Measurements from ENCODE around the gene TMEM123. TPM values are rescaled to one million over a fixed set of nuclear protein-coding genes. Genes with fewer than 3 reads are reported as not detected.

Gene TMEM123
- total and polyA plus RNA-seq, 2 of the 4 experiments (the other 2 are of a cell fraction), result 96.9 to 127 TPM

- Histone ChIP-seq H3K79me1 (ENCODE audit: low read depth in 1 of 2, low read length in 2 of 2) (peaks cover 19 to 60% of the 10 kb centered on the region in 2 experiments), H3K23ac (ENCODE audit: low read depth, low read length) (no peak overlapping the region), H3K4me2 (ENCODE audit: low read depth, low read length) (no peak overlapping the region), H4K5ac (ENCODE audit: low read depth, low read length) (no peak overlapping the region), H3K27me3 (ENCODE audit: control insufficient read depth, insufficient read depth, low read length) (no peaks in the 10 kb centered on the region), H3K4ac (ENCODE audit: low read depth, low read length) (no peak overlapping the region), H3K4me1 (ENCODE audit: control insufficient read depth, insufficient read depth, low read length) (peaks cover 9% of the 10 kb centered on the region), H2AK9ac (replicated peaks; ENCODE audit: low read depth, low read length, poor library complexity) (no peak overlapping the region), H3K18ac (ENCODE audit: low read depth, low read length) (no peak overlapping the region), H4K20me1 (ENCODE audit: insufficient read depth, low read length) (peaks cover 32% of the 10 kb centered on the region; the same call in 1 of the 2 replicates), H3K9me3 (ENCODE audit: control insufficient read depth, insufficient read depth, low read length) (no peaks in the 10 kb centered on the region; the same call in 1 of the 2 replicates), H2BK20ac (ENCODE audit: low read depth, low read length) (no peak overlapping the region), H2AFZ (replicated peaks; ENCODE audit: low read length, poor library complexity) (no peak overlapping the region), H3K36me3 (ENCODE audit: control insufficient read depth, insufficient read depth, low read length) (no peaks in the 10 kb centered on the region), H3K14ac (replicated peaks; ENCODE audit: low read depth, low read length) (no peak overlapping the region), H2BK120ac (ENCODE audit: low read depth, low read length) (no peak overlapping the region), H3K4me3 (ENCODE audit: insufficient read depth, low read depth, low read length) (no peak overlapping the region), H2BK5ac (ENCODE audit: low read depth, low read length, poor library complexity, severe bottlenecking) (no peak overlapping the region), H2AK5ac (ENCODE audit: low read depth, low read length) (no peak overlapping the region), H3K9me1 (ENCODE audit: insufficient read depth, low read length) (peaks cover 13% of the 10 kb centered on the region), H3K9ac (ENCODE audit: low read depth, low read length) (no peak overlapping the region), H4K8ac (ENCODE audit: low read depth in 2 of 2, low read length in 2 of 2) (no peak overlapping the region), H2BK15ac (ENCODE audit: low read depth, low read length) (no peak overlapping the region), H3K56ac (ENCODE audit: extremely low read depth, insufficient read depth, low read length) (no peak overlapping the region), H4K91ac (ENCODE audit: insufficient read depth, low read depth, low read length) (no peak overlapping the region), H3K27ac (ENCODE audit: insufficient read depth, low read length) (no peak overlapping the region)
- dilution Hi-C loops (cut with HindIII; ENCODE audit: low sequenced_read_pairs, unreplicated experiment), result no loop called here
- no TSS peak for BruUV-seq (replicated peaks)
- intact Hi-C loops (cut with micrococcal nuclease), result no loop called here
- in situ Hi-C loops (cut with MboI; ENCODE audit: low sequenced_read_pairs), result no loop called here
- ATAC-seq (ENCODE audit: low read depth) (no peak), DNase-seq (no peak)
- TF ChIP-seq CHD1 (IDR thresholded peaks at IDR 0.05; ENCODE audit: low read depth, low read length) (no peak), MAFK (IDR thresholded peaks at IDR 0.05; ENCODE audit: low read depth, low read length) (no peak), RCOR1 (IDR thresholded peaks at IDR 0.05; ENCODE audit: insufficient replicate concordance, low read length) (no peak), CTCF (conservative IDR thresholded peaks at IDR 0.05; ENCODE audit: low read depth, low read length) (no peak)
- ChIA-PET CTCF (interaction anchor here (0.5 kb wide), 1 partner anchor 86 kb away, joined by 4 read pairs; no protein-coding TSS in a partner anchor), POLR2A (ENCODE audit: unreplicated experiment) (no interaction called here)
- WGBS, 2 experiments (ENCODE audit: extremely low coverage in 2 of 2, insufficient read length in 1 of 2), result 100% methylated on average over 3 of the region's 4 CpGs; no CpG with 5 or more reads in 1 of the 2 experiments
These were observed 39.1 kb downstream of the TMEM123 start for GRCh38 chr11:102413497-102413896.
